A549 (cell line): ENCODE results near the gene ZNF213.

ENCODE experiments used
- CTCF ChIP-seq: fragments of >200 bp; sonication (Bioruptor Twin); formaldehyde crosslinking; IDR thresholded peaks from 3 replicates; pipeline ENCODE4 v1.5.1; 2016
- GATA3 ChIP-seq: IDR thresholded peaks from 2 replicates; pipeline ENCODE4 v1.6.1; 2012; ENCODE audit warnings: borderline replicate concordance
- MAFK ChIP-seq: fragments of 450-650 bp; IDR thresholded peaks from 2 replicates; pipeline ENCODE4 v1.6.1; 2014; ENCODE audit not compliant: partially characterized antibody
- POLR2A ChIP-seq: IDR thresholded peaks from 2 replicates; pipeline ENCODE4 v1.6.1; 2012; ENCODE audit warnings: mild to moderate bottlenecking, low read length
- RFX5 ChIP-seq: fragments of 450-650 bp; IDR thresholded peaks from 2 replicates; pipeline ENCODE4 v1.7.1; 2014; ENCODE audit warnings: antibody characterized with exemption, mild to moderate bottlenecking, moderate library complexity
- SREBF2 ChIP-seq: fragments of 450-650 bp; IDR thresholded peaks from 2 replicates; pipeline ENCODE4 v1.6.1; 2014; ENCODE audit warnings: mild to moderate bottlenecking, moderate library complexity
- TP53 ChIP-seq: fragments of 250-450 bp; sonication (Bioruptor Pico); IDR thresholded peaks from 2 replicates; pipeline ENCODE4 v1.5.0; 2021; ENCODE audit warnings: mild to moderate bottlenecking, moderate library complexity

GRCh38 chr16:3123986-3124886 is 10.6 kb upstream of the ZNF213 start:
- no peak for TF ChIP-seq CTCF
- no peak for TF ChIP-seq MAFK
- no peak for TF ChIP-seq TP53
- TF ChIP-seq SREBF2 = no peak
- no peak for TF ChIP-seq GATA3
- no peak for TF ChIP-seq RFX5
- TF ChIP-seq POLR2A = peak; percentile 68
